HG03108 (cell line): ENCODE data around the gene SOX14.

ENCODE experiments used
- ATAC-seq: cut with Tn5 transposase; IDR thresholded peaks from one replicate; pipeline ENCODE4 v1.9.1; 2021; ENCODE audit warnings: moderate library complexity; ENCODE audit not compliant: unreplicated experiment

Gene SOX14

DNA sequence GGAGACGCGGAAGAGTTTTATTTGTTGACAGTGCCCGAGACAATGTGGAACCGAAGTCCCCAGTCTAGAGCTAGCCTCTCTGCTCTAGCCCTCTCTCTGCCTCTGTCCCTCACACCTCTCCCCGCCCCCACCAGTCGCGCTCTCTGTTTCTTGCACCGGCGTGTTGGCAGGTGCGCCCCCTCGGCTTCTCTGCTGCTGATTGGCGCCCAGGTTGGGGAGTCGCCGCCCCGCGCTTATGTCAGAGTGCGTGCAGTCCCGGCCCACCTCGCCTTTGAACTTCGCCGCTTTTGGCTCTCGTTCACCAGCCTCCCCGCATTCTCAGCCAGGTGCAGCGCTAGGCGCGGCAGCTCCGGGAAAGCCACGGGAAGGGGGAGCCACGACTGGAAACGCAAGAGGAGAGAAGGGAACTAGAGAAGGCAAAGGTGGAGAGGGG lies at the start of gene SOX14:
TSS of gene SOX14 (plus strand) at position 315 of the 433 bp plus-strand sequence. CDS start 470 bp downstream, outside the sequence.
- no peak for ATAC-seq

GRCh38 chr3:137714551-137714950 lies 49.6 kb upstream of the SOX14 start:
- ATAC-seq: no peak

GRCh38 chr3:137724240-137724639 lies 39.9 kb upstream of the SOX14 start:
- no peak for ATAC-seq

- ATAC-seq: no peak
These were observed 26.9 kb upstream of the SOX14 start for GRCh38 chr3:137737208-137737607.

DNA sequence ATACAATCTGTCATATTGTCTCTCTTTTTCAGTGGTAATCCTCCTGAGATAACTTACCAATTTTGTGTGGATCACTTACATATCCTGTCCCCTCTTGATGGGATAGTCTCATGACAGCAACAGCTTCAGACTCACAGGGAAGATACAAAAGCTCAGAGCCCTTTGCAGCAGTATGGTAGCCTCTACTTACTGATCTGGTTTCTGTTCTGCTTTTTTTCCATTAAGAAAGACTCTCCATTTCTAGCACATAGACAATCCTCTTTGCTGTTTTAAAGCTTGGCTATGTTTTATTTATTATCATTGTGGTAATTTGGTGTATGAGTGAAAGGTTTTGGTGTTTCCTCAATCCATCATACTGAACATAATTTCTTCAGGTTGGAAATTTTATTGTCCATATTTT lies 25.4 kb upstream of the SOX14 start:
- ATAC-seq: no peak

DNA sequence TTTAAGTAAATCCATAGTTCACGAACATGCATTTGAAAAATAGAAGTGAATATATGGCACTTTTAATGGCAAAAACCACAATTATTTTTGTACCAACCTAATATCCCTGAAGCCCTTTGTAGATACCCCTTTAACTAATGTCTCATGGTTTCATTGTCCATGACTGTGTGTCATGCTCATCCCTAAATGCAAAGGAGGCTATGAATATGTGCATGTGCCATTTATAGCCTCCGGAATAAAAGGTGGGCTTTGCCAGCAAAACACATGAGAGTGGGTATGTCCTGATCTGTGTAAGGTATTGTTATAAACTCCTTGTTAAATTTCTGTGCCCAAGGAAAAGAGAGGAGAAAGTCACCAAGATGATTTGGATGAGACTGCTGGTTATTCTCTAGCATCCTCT lies 20.5 kb upstream of the SOX14 start:
- ATAC-seq: no peak

DNA sequence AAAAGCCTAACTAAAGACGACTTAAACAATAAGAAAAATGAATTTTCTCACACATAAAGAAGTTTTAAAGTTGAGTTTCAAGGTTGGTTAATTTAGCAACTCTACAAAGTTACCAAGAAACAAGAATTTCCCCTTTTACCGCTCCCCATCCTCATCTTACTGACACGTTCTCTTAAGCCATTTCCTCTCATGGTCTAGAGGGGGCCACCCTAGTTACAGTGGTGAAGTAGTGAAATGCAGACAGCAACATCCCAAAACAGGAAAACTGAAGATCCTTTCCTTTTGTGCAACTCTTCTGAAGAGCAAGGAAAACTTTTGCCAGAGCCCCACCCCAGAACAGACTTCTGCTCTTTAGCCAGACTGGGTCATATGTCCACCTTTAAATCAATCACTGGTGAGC lies 17.3 kb upstream of the SOX14 start:
- no peak for ATAC-seq

DNA sequence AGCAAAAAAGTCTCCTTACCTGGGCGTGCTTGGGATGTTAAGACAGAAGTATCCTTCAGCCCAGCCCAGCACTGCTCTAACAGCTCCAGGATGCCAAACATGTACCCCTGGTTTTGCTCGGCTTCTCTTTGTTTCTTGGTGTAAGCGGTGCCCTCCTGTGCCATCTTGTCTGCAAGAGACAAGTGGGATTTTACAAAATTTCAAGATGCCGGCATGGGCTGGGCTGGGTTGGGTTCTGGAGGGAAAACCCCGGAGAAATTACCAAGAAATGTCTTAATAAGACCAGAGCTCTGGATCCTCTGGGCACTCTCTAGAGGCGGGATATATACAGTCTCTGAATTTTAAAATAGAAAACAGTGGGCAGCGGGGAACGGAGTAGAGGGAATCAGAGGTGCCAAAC lies 4.6 kb upstream of the SOX14 start:
- ATAC-seq: no peak

- no peak for ATAC-seq
These were observed 3.6 kb upstream of the SOX14 start for GRCh38 chr3:137760341-137761098.

GRCh38 chr3:137761099-137761562 lies 3.0 kb upstream of the SOX14 start:
- ATAC-seq: no peak

GRCh38 chr3:137761563-137762503 lies 2.3 kb upstream of the SOX14 start:
- no peak for ATAC-seq

DNA sequence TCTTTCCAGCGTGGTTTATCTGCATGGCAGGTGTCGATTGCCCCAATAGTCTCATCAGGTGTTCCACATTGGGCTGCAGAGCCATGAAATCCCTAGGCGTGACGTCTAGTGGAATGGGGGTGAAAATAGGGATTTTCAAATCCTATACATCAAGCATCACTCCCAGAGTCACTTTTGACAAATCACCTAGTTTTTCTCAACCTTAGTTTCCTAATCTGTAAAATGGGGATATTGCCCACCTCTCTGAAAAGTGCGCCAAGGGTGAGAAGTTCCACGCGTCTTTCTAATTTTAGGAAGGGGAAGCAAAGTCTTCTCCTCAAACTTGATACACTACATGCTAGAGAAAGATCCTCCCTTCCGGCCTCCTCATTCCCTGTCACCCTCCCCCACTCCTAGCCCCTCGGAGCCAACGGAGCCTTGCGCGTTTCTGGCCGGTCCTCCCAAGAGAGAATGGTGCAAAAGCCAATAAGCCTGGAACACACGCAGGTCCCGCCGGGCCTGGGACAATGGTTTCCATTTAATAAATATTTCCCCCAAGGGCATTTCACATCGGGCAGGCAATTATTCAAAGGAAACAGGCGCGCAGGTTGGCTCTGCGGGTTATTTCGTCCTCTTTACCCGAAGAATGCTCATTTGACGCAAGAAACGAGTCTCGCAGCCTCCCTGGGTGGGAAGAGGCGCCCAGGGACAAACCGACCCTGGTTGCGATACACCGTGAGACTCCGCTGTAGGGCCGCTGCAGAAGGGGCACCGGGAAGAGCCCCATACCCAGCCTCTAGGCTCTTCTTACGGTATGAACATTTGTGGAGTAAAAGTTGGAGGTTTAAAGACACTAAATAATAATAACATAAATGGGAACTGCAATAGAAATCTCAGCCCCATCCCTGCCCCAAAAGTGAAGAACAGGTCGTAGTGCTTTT lies 1.2 kb upstream of the SOX14 start:
- no peak for ATAC-seq

DNA sequence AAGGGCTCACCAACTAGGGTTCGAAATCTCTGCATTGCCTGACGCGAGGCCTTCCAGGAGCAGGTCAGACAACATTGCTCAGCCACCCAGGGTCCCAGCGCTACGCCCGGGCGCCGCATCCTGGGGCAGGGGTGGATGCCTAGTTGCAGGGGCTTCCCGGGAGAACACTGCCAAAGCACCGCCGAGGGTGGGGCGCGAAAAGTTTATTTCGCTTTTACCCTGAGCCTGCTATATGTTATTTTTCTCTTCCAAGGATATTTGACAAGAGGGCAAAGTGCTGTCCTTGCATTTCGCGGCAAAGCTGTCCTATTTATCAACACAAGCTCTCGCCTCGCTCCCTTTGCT lies 549 bp upstream of the SOX14 start:
- ATAC-seq: no peak

DNA sequence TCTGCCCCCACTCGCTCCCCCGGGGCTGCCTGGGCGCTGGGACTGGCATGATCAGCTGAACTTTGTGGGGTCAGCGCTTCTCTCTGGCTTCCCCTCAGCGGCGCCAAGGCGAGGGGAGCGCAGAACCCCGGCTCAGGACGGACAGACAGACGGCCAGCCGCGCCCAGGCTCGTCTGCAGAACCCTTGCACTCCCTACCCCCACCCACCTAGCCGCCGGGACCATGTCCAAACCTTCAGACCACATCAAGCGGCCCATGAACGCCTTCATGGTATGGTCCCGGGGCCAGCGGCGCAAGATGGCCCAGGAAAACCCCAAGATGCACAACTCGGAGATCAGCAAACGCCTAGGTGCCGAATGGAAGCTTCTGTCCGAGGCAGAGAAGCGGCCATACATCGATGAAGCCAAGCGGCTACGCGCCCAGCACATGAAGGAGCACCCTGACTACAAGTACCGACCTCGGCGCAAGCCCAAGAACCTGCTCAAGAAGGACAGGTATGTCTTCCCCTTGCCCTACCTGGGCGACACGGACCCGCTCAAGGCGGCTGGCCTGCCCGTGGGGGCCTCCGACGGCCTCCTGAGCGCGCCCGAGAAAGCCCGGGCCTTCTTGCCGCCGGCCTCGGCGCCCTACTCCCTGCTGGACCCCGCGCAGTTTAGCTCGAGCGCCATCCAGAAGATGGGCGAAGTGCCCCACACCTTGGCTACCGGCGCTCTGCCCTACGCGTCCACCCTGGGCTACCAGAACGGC lies 621 bp downstream of the SOX14 start:
- ATAC-seq: no peak

DNA sequence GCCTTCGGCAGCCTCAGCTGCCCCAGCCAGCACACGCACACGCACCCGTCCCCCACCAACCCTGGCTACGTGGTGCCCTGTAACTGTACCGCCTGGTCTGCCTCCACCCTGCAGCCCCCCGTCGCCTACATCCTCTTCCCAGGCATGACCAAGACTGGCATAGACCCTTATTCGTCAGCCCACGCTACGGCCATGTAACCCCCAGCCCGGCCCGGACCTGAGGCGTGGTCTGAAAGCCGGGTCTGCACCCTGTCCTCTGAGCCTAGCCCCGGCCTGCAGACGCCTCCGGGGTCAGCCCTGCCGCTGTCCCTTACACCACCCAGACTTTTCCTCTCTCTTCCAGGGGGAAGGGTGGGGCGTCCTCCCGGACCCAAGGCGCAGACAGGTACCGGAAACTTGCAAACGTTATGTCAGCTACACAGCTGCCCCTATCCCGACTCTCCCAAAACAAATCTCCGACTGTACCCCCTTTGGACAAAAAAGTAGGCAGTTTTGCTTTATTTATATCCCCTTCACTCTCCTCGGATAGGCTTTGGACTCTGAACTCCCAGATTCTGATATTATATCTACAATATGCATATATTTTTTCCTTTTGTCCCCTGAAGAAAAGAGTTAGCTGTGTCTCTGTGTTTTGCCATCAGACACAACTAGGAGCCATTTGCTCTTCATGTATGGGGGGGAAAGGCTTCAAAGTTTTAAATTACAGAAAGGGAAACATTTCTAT lies 1.4 kb downstream of the SOX14 start:
- no peak for ATAC-seq

DNA sequence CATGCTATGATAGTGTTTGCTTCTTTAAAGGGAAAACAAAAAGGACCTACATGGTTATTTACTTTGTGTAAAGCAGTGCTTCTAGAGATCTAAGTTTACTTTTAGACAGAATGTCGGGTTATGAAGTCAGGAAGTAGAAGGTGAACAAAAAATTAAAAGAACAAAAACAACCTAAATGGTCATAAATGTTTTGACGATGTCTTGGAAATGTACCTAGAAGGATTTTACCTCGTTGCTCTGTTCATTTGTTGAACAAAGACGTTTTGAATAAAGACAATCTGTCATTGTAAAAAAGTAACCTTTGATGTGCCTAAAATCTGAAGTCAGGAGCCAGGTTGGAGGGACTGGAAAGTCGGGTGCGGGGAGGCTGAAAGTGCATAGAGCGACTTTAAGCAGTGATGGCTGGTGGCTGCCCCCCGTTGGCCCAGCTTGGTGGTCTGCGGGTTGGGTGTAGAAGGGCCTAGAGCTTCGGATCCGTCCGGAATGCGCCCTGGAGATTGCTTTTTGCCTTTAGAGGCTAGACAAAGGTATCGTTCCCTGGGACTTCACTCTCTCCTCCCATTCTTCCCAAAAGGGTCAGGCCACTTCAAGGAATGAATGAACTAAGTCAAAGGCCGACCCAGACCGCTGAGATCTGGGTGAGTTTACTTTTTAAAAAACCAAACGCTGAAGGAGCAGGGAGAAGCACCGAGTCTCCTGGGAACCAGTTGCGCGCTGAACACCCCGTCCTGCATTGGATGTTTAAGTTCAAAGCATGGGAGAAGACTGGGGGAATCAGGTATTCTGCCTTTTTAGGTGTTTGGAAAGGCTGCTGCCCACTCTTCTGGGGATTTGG lies 2.1 kb downstream of the SOX14 start:
- no peak for ATAC-seq

DNA sequence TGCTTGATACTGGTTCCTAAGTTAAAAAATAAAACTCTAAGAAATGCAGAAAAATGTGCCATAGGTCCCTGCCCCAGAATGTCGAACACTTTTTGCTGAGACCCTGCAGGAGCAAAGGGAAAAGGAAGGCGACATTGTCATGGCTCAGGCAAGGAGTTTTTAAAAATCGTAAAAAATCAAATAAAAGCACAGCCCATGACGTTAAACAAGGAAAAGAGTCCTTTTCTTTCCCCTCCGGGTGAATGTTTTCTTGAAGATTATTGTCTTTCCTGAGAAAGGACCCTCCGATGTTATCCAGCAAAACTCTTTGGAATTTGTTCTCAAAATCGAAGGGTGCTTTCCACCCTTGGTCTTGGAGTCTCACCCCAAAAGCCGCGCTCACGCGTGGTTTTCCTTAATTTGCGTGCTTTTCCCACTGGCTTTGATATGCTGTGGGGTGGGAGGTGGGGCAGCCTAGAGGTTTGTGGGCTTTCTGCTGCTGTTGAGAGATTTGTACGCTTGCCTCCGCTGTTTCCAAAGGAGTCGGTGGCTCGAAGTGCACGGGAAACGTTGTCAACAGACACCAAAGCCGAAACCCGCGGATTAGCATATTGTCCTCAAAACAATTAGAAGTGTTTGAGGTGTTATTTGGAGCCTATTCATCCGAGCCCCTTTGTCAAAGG lies 2.9 kb downstream of the SOX14 start:
- no peak for ATAC-seq
